ENCODE data around the gene RNF2. TPM values are rescaled to one million over a fixed set of nuclear protein-coding genes. Genes with fewer than 3 reads are reported as not detected.

RNF2 gene
- total RNA-seq, 4 donors from 2014 or later = 9.1 to 14.0 (median 12.9) TPM

- H3K4me1 ChIP-seq = no peaks in the 10 kb centered on the region
- 98% methylated on average over 2 of the region's 2 CpGs for WGBS
Measured at GRCh38 chr1:185094761-185095160, 49.4 kb downstream of the RNF2 start.

GRCh38 chr1:185096531-185096930 lies 51.2 kb downstream of the RNF2 start:
- no peaks in the 10 kb centered on the region for H3K9me3 ChIP-seq
- no peak overlapping the region for H3K4me3 ChIP-seq
- no peak for TF ChIP-seq EP300 (IDR thresholded peaks at IDR 0.05)
- TF ChIP-seq POLR2AphosphoS5 (IDR thresholded peaks at IDR 0.05) = no peak
- no peak for TF ChIP-seq POLR2A (IDR thresholded peaks at IDR 0.05; ENCODE audit: low read depth)
- TF ChIP-seq CTCF (IDR thresholded peaks at IDR 0.05) = no peak
- H3K36me3 ChIP-seq = peaks cover 5 to 74% (median 34%) of the 10 kb centered on the region in 4 donors
- WGBS = 78% methylated on average over 2 of the region's 2 CpGs
- intact Hi-C loops (cut with DNase I) = no loop called here
- no peak overlapping the region for H3K27ac ChIP-seq (replicated peaks in 1 of 4)
- DNase-seq (ENCODE audit: extremely low spot score) = no peak
- H3K27me3 ChIP-seq = no peaks in the 10 kb centered on the region
- no peaks in the 10 kb centered on the region for H3K4me1 ChIP-seq

More at GRCh38 chr1:185094761-185095160, 49.4 kb downstream of the RNF2 start:
- intact Hi-C loops (cut with DNase I) = no loop called here
- H3K36me3 ChIP-seq = peaks cover 5 to 67% (median 27%) of the 10 kb centered on the region in 4 donors
- no peaks in the 10 kb centered on the region for H3K27me3 ChIP-seq
- no peaks in the 10 kb centered on the region for H3K9me3 ChIP-seq
- TF ChIP-seq POLR2A (IDR thresholded peaks at IDR 0.05; ENCODE audit: low read depth) (no peak), EP300 (IDR thresholded peaks at IDR 0.05) (no peak), CTCF (IDR thresholded peaks at IDR 0.05) (no peak), POLR2AphosphoS5 (IDR thresholded peaks at IDR 0.05) (no peak)
- no peak for DNase-seq (ENCODE audit: extremely low spot score)
- H3K4me3 ChIP-seq = no peak overlapping the region
- H3K27ac ChIP-seq (replicated peaks in 1 of 4) = no peak overlapping the region

GRCh38 chr1:185104083-185104482 lies 58.7 kb downstream of the RNF2 start:
- H3K36me3 ChIP-seq = peaks cover 0 to 34% (median 13%) of the 10 kb centered on the region in 4 donors
- H3K4me1 ChIP-seq = no peaks in the 10 kb centered on the region
- peaks cover 0 to 14% (median 6%) of the 10 kb centered on the region in 4 donors for H3K9me3 ChIP-seq
- no peak for DNase-seq (ENCODE audit: extremely low spot score)
- H3K27me3 ChIP-seq = no peaks in the 10 kb centered on the region
- whole genome bisulfite sequencing = 91% methylated on average over 3 of the region's 3 CpGs
- intact Hi-C loops (cut with DNase I) = no loop called here
- no peak overlapping the region for H3K27ac ChIP-seq (replicated peaks in 1 of 4)
- H3K4me3 ChIP-seq = no peak overlapping the region
- TF ChIP-seq EP300 (IDR thresholded peaks at IDR 0.05) = no peak

GRCh38 chr1:185105121-185105520 lies 59.8 kb downstream of the RNF2 start:
- Histone ChIP-seq H3K4me3 (no peak overlapping the region), H3K27ac (replicated peaks in 1 of 4) (no peak overlapping the region), H3K36me3 (peaks cover 0 to 24% (median 10%) of the 10 kb centered on the region in 4 donors), H3K27me3 (no peaks in the 10 kb centered on the region), H3K9me3 (peaks cover 0 to 22% (median 10%) of the 10 kb centered on the region in 4 donors), H3K4me1 (no peaks in the 10 kb centered on the region)
- intact Hi-C loops (cut with DNase I) = no loop called here
- DNase-seq (ENCODE audit: extremely low spot score) = no peak
- TF ChIP-seq POLR2A (IDR thresholded peaks at IDR 0.05; ENCODE audit: low read depth) = no peak
- TF ChIP-seq CTCF (IDR thresholded peaks at IDR 0.05) = no peak
- TF ChIP-seq EP300 (IDR thresholded peaks at IDR 0.05) = no peak
- no peak for TF ChIP-seq POLR2AphosphoS5 (IDR thresholded peaks at IDR 0.05)
- WGBS = 78% methylated on average over 3 of the region's 3 CpGs

GRCh38 chr1:185108321-185108720 lies 63.0 kb downstream of the RNF2 start:
- H3K27ac ChIP-seq (replicated peaks in 1 of 4) = no peak overlapping the region
- intact Hi-C loops (cut with DNase I) = no loop called here
- H3K4me1 ChIP-seq = no peaks in the 10 kb centered on the region
- DNase-seq (ENCODE audit: extremely low spot score) = no peak
- no peak for TF ChIP-seq EP300 (IDR thresholded peaks at IDR 0.05)
- H3K9me3 ChIP-seq = peaks cover 0 to 22% (median 10%) of the 10 kb centered on the region in 4 donors
- H3K4me3 ChIP-seq = no peak overlapping the region
- peaks cover 0 to 13% (median 4%) of the 10 kb centered on the region in 4 donors for H3K36me3 ChIP-seq
- H3K27me3 ChIP-seq = no peaks in the 10 kb centered on the region

GRCh38 chr1:185110145-185110544 lies 64.8 kb downstream of the RNF2 start:
- Histone ChIP-seq H3K36me3 (no peaks in the 10 kb centered on the region), H3K27ac (replicated peaks in 1 of 4) (no peak overlapping the region), H3K4me1 (no peaks in the 10 kb centered on the region), H3K4me3 (no peak overlapping the region), H3K9me3 (peaks cover 0 to 22% (median 10%) of the 10 kb centered on the region in 4 donors), H3K27me3 (no peaks in the 10 kb centered on the region)
- intact Hi-C loops (cut with DNase I) = no loop called here
- TF ChIP-seq CTCF (IDR thresholded peaks at IDR 0.05) (no peak), EP300 (IDR thresholded peaks at IDR 0.05) (no peak), POLR2A (IDR thresholded peaks at IDR 0.05; ENCODE audit: low read depth) (no peak), POLR2AphosphoS5 (IDR thresholded peaks at IDR 0.05) (no peak)
- DNase-seq (ENCODE audit: extremely low spot score) = no peak

Measured in esophagus muscularis mucosa (tissue), 4 donors.